Measurements from ENCODE around the gene SARNP. TPM values are rescaled to one million over a fixed set of nuclear protein-coding genes. Genes with fewer than 3 reads are reported as not detected.

Gene SARNP
- total and polyA plus RNA-seq, 2 donors (not counting 1 experiment from before 2014, with no cell fraction given): 88.5 to 183 TPM

DNA sequence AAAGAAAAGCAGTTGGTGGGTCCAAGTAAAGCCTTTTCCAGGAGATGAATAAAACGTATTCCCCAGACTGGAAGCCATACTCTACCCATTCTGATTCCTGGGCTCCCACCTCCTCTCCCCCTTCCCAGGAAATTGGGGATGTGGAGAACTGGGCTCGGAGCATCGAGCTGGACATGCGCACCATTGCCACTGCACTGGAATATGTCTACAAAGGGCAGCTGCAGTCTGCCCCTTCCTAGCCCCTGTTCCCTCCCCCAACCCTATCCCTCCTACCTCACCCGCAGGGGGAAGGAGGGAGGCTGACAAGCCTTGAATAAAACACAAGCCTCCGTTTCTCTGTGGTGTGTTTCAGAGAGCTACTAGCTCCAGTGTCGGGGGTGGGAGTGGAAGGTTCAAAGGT is 98.2 kb downstream of the SARNP start:
- no peak overlapping the region for H3K4me3 ChIP-seq (replicated peaks in 1 of 4; ENCODE audit: control extremely low read depth in 1 of 4, insufficient read depth in 1 of 4, low read depth in 3 of 4, low read length in 4 of 4)
- DNase-seq (ENCODE audit: low read depth in 2 of 2): no peak
- peaks cover 57% of the 10 kb centered on the region for H3K4me1 ChIP-seq (ENCODE audit: control insufficient read depth, extremely low read depth, insufficient read depth, low read length)
- peaks cover 12% of the 10 kb centered on the region for H3K79me2 ChIP-seq (ENCODE audit: control insufficient read depth, insufficient read depth, low read length)
- TF ChIP-seq EZH2 (IDR thresholded peaks at IDR 0.05; ENCODE audit: low read length, missing control alignments): no peak
- TF ChIP-seq, protein P1, sequence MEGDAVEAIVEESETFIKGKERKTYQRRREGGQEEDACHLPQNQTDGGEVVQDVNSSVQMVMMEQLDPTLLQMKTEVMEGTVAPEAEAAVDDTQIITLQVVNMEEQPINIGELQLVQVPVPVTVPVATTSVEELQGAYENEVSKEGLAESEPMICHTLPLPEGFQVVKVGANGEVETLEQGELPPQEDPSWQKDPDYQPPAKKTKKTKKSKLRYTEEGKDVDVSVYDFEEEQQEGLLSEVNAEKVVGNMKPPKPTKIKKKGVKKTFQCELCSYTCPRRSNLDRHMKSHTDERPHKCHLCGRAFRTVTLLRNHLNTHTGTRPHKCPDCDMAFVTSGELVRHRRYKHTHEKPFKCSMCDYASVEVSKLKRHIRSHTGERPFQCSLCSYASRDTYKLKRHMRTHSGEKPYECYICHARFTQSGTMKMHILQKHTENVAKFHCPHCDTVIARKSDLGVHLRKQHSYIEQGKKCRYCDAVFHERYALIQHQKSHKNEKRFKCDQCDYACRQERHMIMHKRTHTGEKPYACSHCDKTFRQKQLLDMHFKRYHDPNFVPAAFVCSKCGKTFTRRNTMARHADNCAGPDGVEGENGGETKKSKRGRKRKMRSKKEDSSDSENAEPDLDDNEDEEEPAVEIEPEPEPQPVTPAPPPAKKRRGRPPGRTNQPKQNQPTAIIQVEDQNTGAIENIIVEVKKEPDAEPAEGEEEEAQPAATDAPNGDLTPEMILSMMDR (conservative IDR thresholded peaks at IDR 0.05 in 1 of 2, IDR thresholded peaks at IDR 0.05 in 1 of 2; ENCODE audit: low read depth in 1 of 2, low read length in 2 of 2): no peak
- peak overlapping the region; percentile 5 for H3K9ac ChIP-seq (ENCODE audit: insufficient read depth, low read length)
- no peaks in the 10 kb centered on the region for H4K20me1 ChIP-seq (ENCODE audit: control insufficient read depth, extremely low read depth, insufficient read depth, low read length)
- peak overlapping the region; percentile 90 for H3K27ac ChIP-seq (ENCODE audit: insufficient read depth, low read length)
- no peaks in the 10 kb centered on the region for H3K27me3 ChIP-seq (ENCODE audit: control insufficient read depth, insufficient read depth, low read length)
- H3K4me2 ChIP-seq (ENCODE audit: extremely low read depth, insufficient read depth, low read length): peak overlapping the region; percentile 51
- peaks cover 6% of the 10 kb centered on the region for H3K36me3 ChIP-seq (ENCODE audit: control insufficient read depth, insufficient read depth, low read length)
- no peak overlapping the region for H2AFZ ChIP-seq (ENCODE audit: low read length)
- no peaks in the 10 kb centered on the region for H3K9me3 ChIP-seq (ENCODE audit: control insufficient read depth, insufficient read depth, low read depth, low read length)

DNA sequence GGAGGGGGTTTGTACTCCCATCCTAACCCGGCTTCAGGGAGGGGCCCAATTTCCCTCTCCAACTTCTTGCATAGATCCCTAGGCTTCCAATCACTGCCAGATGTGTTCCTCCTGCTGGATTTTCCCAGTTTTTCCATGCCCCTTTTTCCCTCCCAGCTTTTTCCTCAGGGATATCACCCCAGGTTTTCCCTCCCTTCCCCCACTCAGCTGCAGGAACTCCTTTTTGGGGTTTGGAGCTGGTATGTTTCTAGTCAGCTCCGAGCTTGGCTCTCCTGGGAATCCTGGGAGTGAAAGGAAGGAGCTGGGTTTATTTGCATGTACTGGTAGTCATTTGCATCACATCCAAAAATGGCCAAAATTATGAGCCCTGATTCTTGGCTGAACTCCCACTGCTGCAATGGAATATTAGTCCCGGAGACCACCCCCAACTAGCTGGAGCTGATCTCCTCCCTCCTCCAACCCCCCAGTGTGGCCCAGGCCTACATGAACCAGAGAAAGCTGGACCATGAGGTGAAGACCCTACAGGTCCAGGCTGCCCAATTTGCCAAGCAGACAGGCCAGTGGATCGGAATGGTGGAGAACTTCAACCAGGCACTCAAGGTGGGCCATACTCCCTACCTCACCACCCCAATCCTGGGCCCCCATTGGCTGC is 98.8 kb downstream of the SARNP start:
- Histone ChIP-seq H3K36me3 (ENCODE audit: control insufficient read depth, insufficient read depth, low read length) (peaks cover 4% of the 10 kb centered on the region), H3K79me2 (ENCODE audit: control insufficient read depth, insufficient read depth, low read length) (peaks cover 6% of the 10 kb centered on the region), H3K9ac (ENCODE audit: insufficient read depth, low read length) (no peak overlapping the region), H3K4me3 (replicated peaks in 1 of 4; ENCODE audit: control extremely low read depth in 1 of 4, insufficient read depth in 1 of 4, low read depth in 3 of 4, low read length in 4 of 4) (peak overlapping the region in 2 of 4 experiments; percentile 0 to 19), H3K27ac (ENCODE audit: insufficient read depth, low read length) (peak overlapping the region; percentile 90), H3K9me3 (ENCODE audit: control insufficient read depth, insufficient read depth, low read depth, low read length) (no peaks in the 10 kb centered on the region), H2AFZ (ENCODE audit: low read length) (no peak overlapping the region), H3K4me2 (ENCODE audit: extremely low read depth, insufficient read depth, low read length) (peak overlapping the region; percentile 25), H4K20me1 (ENCODE audit: control insufficient read depth, extremely low read depth, insufficient read depth, low read length) (no peaks in the 10 kb centered on the region), H3K4me1 (ENCODE audit: control insufficient read depth, extremely low read depth, insufficient read depth, low read length) (peaks cover 51% of the 10 kb centered on the region), H3K27me3 (ENCODE audit: control insufficient read depth, insufficient read depth, low read length) (no peaks in the 10 kb centered on the region)
- DNase-seq (ENCODE audit: low read depth in 2 of 2): no peak
- no peak for TF ChIP-seq EZH2 (IDR thresholded peaks at IDR 0.05; ENCODE audit: low read length, missing control alignments)
- TF ChIP-seq, protein P1 (conservative IDR thresholded peaks at IDR 0.05 in 1 of 2, IDR thresholded peaks at IDR 0.05 in 1 of 2; ENCODE audit: low read depth in 1 of 2, low read length in 2 of 2): no peak

DNA sequence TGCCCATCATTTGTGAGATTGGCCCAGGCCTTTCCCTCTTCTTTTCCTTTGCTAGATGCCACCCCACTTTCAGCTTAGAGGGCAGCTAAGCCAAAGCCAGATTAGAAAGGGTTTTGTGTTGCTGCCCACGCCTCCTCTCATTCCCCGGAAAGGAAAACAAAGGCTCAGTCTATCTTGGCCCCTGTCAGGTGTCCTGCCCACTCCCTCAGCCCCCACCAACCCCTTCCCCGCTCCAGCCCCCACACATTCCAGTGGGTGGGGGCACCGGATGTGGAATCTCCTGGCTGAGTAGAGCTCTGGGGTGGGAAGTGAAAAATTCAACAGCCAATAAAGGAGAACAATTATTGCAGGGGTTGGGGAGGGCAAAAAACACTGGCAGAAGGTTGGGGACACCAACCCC is 99.5 kb downstream of the SARNP start:
- Histone ChIP-seq H3K9me3 (ENCODE audit: control insufficient read depth, insufficient read depth, low read depth, low read length) (no peaks in the 10 kb centered on the region), H3K4me2 (ENCODE audit: extremely low read depth, insufficient read depth, low read length) (peak overlapping the region; percentile 33), H3K9ac (ENCODE audit: insufficient read depth, low read length) (no peak overlapping the region), H3K4me1 (ENCODE audit: control insufficient read depth, extremely low read depth, insufficient read depth, low read length) (peaks cover 53% of the 10 kb centered on the region), H3K27ac (ENCODE audit: insufficient read depth, low read length) (peak overlapping the region; percentile 90), H3K27me3 (ENCODE audit: control insufficient read depth, insufficient read depth, low read length) (no peaks in the 10 kb centered on the region), H3K4me3 (replicated peaks in 1 of 4; ENCODE audit: control extremely low read depth in 1 of 4, insufficient read depth in 1 of 4, low read depth in 3 of 4, low read length in 4 of 4) (peak overlapping the region in 2 of 4 experiments; percentile 15 to 19), H4K20me1 (ENCODE audit: control insufficient read depth, extremely low read depth, insufficient read depth, low read length) (no peaks in the 10 kb centered on the region), H3K36me3 (ENCODE audit: control insufficient read depth, insufficient read depth, low read length) (no peaks in the 10 kb centered on the region), H2AFZ (ENCODE audit: low read length) (no peak overlapping the region), H3K79me2 (ENCODE audit: control insufficient read depth, insufficient read depth, low read length) (peaks cover 4% of the 10 kb centered on the region)
- TF ChIP-seq, protein P1 (conservative IDR thresholded peaks at IDR 0.05 in 1 of 2, IDR thresholded peaks at IDR 0.05 in 1 of 2; ENCODE audit: low read depth in 1 of 2, low read length in 2 of 2): no peak
- TF ChIP-seq EZH2 (IDR thresholded peaks at IDR 0.05; ENCODE audit: low read length, missing control alignments): no peak
- DNase-seq (ENCODE audit: low read depth in 2 of 2): peak in 1 of 2 donors; percentile 62
